GM18867 (cell line): Measurements from ENCODE around the gene ST3GAL3.

ENCODE experiments used
- ATAC-seq: cut with Tn5 transposase; IDR thresholded peaks from one replicate; pipeline ENCODE4 v1.9.1; 2021; ENCODE audit warnings: mild to moderate bottlenecking, moderate library complexity; ENCODE audit not compliant: unreplicated experiment

Gene ST3GAL3

GRCh38 chr1:43873851-43874250 lies 166.5 kb downstream of the ST3GAL3 start:
- ATAC-seq: no peak

GRCh38 chr1:43874716-43875115 lies 167.4 kb downstream of the ST3GAL3 start:
- ATAC-seq: no peak

GRCh38 chr1:43875331-43875730 lies 168.0 kb downstream of the ST3GAL3 start:
- no peak for ATAC-seq

GRCh38 chr1:43877101-43877500 lies 169.8 kb downstream of the ST3GAL3 start:
- ATAC-seq: no peak

- ATAC-seq: no peak
These were observed 171.1 kb downstream of the ST3GAL3 start for GRCh38 chr1:43878440-43878839.

- ATAC-seq: no peak
These were observed 171.5 kb downstream of the ST3GAL3 start for GRCh38 chr1:43878854-43879253.

- no peak for ATAC-seq
These were observed 172.1 kb downstream of the ST3GAL3 start for GRCh38 chr1:43879414-43879813.

GRCh38 chr1:43879996-43880395 lies 172.7 kb downstream of the ST3GAL3 start:
- ATAC-seq: no peak

GRCh38 chr1:43880604-43881003 lies 173.3 kb downstream of the ST3GAL3 start:
- ATAC-seq: no peak

GRCh38 chr1:43881415-43881814 lies 174.1 kb downstream of the ST3GAL3 start:
- ATAC-seq: no peak

- ATAC-seq: no peak
These were observed 175.4 kb downstream of the ST3GAL3 start for GRCh38 chr1:43882763-43883162.

GRCh38 chr1:43883321-43883720 lies 176.0 kb downstream of the ST3GAL3 start:
- ATAC-seq: no peak

GRCh38 chr1:43885279-43885801 lies 178.0 kb downstream of the ST3GAL3 start:
- no peak for ATAC-seq

GRCh38 chr1:43887748-43888147 lies 180.4 kb downstream of the ST3GAL3 start:
- no peak for ATAC-seq

- no peak for ATAC-seq
These were observed 183.5 kb downstream of the ST3GAL3 start for GRCh38 chr1:43890815-43891214.

- ATAC-seq: no peak
These were observed 185.7 kb downstream of the ST3GAL3 start for GRCh38 chr1:43893006-43893405.

- no peak for ATAC-seq
These were observed 191.6 kb downstream of the ST3GAL3 start for GRCh38 chr1:43898981-43899380.

- no peak for ATAC-seq
These were observed 193.1 kb downstream of the ST3GAL3 start for GRCh38 chr1:43900386-43900785.

- no peak for ATAC-seq
These were observed 194.0 kb downstream of the ST3GAL3 start for GRCh38 chr1:43901196-43901961.

- ATAC-seq: no peak
These were observed 194.9 kb downstream of the ST3GAL3 start for GRCh38 chr1:43902058-43902831.

- no peak for ATAC-seq
These were observed 197.6 kb downstream of the ST3GAL3 start for GRCh38 chr1:43904660-43905551.
